ENCODE measurements around the gene GRM2. TPM values are rescaled to one million over a fixed set of nuclear protein-coding genes. Genes with fewer than 3 reads are reported as not detected.

Gene GRM2
- total RNA-seq, 2 donors from 2014 or later = 3.9 to 7.4 TPM

DNA sequence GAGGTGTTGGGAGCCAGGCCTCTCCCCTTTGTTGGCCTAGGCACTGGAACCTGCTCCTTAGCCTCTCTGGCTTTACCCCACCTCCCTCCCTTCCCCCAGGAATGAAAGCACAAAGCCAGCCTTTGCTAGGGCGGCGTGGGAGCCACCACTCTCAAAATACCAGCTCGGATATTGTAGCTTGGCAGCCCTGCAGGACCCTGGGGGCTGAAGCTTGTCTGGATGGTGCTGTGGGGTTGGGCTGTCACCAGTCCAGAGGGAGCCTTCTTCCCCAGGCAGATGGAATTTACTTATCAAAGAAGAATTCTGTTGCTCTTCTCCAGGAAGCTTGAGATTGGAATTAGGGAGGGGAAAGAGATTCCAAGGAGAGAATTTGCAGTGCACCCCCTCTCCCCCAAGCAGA is 14.9 kb upstream of the GRM2 start:
- Mint-ChIP-seq H3K4me1 (no peaks in the 10 kb centered on the region), H3K27me3 (ENCODE audit: insufficient read depth) (no peaks in the 10 kb centered on the region), H3K36me3 (ENCODE audit: low read depth) (peaks cover 15% of the 10 kb centered on the region), H3K4me3 (no peak overlapping the region), H3K27ac (no peak overlapping the region), H3K9me3 (no peaks in the 10 kb centered on the region)
- no peaks in the 10 kb centered on the region for H3K4me1 ChIP-seq (ENCODE audit: control insufficient read depth, insufficient read depth, low read length)
- H3K36me3 ChIP-seq (ENCODE audit: control insufficient read depth, insufficient read depth, low read length) = peaks cover 6% of the 10 kb centered on the region
- WGBS, 2 experiments (ENCODE audit: insufficient coverage in 1 of 2, insufficient read length in 1 of 2) = 85% methylated on average over 3 of the region's 3 CpGs; no CpG with 5 or more reads in 1 of the 2 experiments
- no peak overlapping the region for H3K9ac ChIP-seq (ENCODE audit: extremely low read depth, low read length, poor library complexity, severe bottlenecking)
- TF ChIP-seq, protein P1, sequence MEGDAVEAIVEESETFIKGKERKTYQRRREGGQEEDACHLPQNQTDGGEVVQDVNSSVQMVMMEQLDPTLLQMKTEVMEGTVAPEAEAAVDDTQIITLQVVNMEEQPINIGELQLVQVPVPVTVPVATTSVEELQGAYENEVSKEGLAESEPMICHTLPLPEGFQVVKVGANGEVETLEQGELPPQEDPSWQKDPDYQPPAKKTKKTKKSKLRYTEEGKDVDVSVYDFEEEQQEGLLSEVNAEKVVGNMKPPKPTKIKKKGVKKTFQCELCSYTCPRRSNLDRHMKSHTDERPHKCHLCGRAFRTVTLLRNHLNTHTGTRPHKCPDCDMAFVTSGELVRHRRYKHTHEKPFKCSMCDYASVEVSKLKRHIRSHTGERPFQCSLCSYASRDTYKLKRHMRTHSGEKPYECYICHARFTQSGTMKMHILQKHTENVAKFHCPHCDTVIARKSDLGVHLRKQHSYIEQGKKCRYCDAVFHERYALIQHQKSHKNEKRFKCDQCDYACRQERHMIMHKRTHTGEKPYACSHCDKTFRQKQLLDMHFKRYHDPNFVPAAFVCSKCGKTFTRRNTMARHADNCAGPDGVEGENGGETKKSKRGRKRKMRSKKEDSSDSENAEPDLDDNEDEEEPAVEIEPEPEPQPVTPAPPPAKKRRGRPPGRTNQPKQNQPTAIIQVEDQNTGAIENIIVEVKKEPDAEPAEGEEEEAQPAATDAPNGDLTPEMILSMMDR (conservative IDR thresholded peaks at IDR 0.05) = no peak
- H3K4me3 ChIP-seq (ENCODE audit: low read length) = no peak overlapping the region
- H3K27ac ChIP-seq (ENCODE audit: low read depth, low read length) = no peak overlapping the region
- H3K9me3 ChIP-seq (ENCODE audit: control insufficient read depth, low read length) = no peaks in the 10 kb centered on the region
- no peak for DNase-seq
- no peaks in the 10 kb centered on the region for H3K27me3 ChIP-seq (ENCODE audit: control insufficient read depth, insufficient read depth, low read length, poor library complexity, severe bottlenecking)

DNA sequence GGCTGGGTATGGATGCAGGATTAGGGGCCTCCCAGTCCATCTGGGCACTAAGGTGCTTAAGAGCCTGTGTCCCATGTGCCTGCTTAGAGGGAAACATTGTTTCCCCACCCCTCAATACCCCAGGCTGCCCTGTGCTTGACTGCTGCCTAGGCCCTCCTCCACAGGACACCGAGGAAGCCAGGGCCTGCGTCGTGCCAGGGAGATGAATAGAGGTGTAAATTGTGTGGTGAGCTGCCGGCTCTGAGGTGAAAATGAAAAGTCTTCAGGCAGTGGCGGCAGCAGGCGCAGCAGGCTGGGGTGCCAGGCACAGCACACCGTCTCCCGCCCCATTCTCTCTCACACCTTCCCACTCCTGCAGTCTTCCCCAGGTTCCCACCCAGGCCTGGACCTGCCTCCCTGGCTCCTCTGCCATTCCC is 13.9 kb upstream of the GRM2 start:
- H3K27me3 Mint-ChIP-seq (ENCODE audit: insufficient read depth) = no peaks in the 10 kb centered on the region
- Histone ChIP-seq H3K4me1 (ENCODE audit: control insufficient read depth, insufficient read depth, low read length) (no peaks in the 10 kb centered on the region), H3K9me3 (ENCODE audit: control insufficient read depth, low read length) (no peaks in the 10 kb centered on the region)

DNA sequence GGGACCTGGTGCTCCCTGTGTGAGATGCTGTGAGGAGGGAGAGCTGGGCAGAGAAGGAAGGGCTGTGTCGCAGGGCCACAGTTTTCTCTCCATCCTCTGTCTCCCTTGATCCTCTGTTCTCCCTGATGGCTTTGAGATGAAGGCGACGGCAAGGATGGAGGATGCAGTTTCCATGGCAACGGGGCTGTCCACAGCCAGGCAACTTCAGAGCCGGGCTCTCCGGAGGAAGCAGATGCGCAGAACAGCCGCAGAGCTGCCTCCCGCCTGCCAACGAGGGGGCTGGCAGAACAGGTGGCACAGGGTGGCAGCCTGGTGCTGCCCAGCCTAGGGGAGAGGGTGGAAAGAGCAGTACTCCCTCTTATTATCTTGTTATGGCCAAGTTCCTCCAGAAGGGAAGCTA is 9.9 kb upstream of the GRM2 start:
- Mint-ChIP-seq H3K9me3 (no peaks in the 10 kb centered on the region), H3K4me3 (no peak overlapping the region), H3K36me3 (ENCODE audit: low read depth) (peaks cover 8% of the 10 kb centered on the region), H3K27ac (no peak overlapping the region), H3K4me1 (no peaks in the 10 kb centered on the region), H3K27me3 (ENCODE audit: insufficient read depth) (no peaks in the 10 kb centered on the region)
- no peaks in the 10 kb centered on the region for H3K9me3 ChIP-seq (ENCODE audit: control insufficient read depth, low read length)
- no peaks in the 10 kb centered on the region for H3K36me3 ChIP-seq (ENCODE audit: control insufficient read depth, insufficient read depth, low read length)
- H3K27ac ChIP-seq (ENCODE audit: low read depth, low read length) = no peak overlapping the region
- TF ChIP-seq, protein P1 (conservative IDR thresholded peaks at IDR 0.05) = no peak
- 92 to 96% methylated on average over 4 to 10 of the region's 10 CpGs for WGBS, 2 experiments (ENCODE audit: insufficient coverage in 1 of 2, insufficient read length in 1 of 2)
- H3K27me3 ChIP-seq (ENCODE audit: control insufficient read depth, insufficient read depth, low read length, poor library complexity, severe bottlenecking) = no peaks in the 10 kb centered on the region
- H3K4me3 ChIP-seq (ENCODE audit: low read length) = no peak overlapping the region
- DNase-seq = no peak
- H3K4me1 ChIP-seq (ENCODE audit: control insufficient read depth, insufficient read depth, low read length) = no peaks in the 10 kb centered on the region
- H3K9ac ChIP-seq (ENCODE audit: extremely low read depth, low read length, poor library complexity, severe bottlenecking) = no peak overlapping the region

More for the DNA sequence above, 13.9 kb upstream of the GRM2 start:
- Histone ChIP-seq H3K36me3 (ENCODE audit: control insufficient read depth, insufficient read depth, low read length) (peaks cover 6% of the 10 kb centered on the region), H3K9ac (ENCODE audit: extremely low read depth, low read length, poor library complexity, severe bottlenecking) (no peak overlapping the region), H3K4me3 (ENCODE audit: low read length) (no peak overlapping the region), H3K27me3 (ENCODE audit: control insufficient read depth, insufficient read depth, low read length, poor library complexity, severe bottlenecking) (no peaks in the 10 kb centered on the region), H3K27ac (ENCODE audit: low read depth, low read length) (no peak overlapping the region)
- Mint-ChIP-seq H3K4me3 (no peak overlapping the region), H3K9me3 (no peaks in the 10 kb centered on the region), H3K27ac (no peak overlapping the region), H3K4me1 (no peaks in the 10 kb centered on the region), H3K36me3 (ENCODE audit: low read depth) (peaks cover 12% of the 10 kb centered on the region)
- no peak for DNase-seq
- WGBS, 2 experiments (ENCODE audit: insufficient coverage in 1 of 2, insufficient read length in 1 of 2) = 90% methylated on average over 8 of the region's 8 CpGs; no CpG with 5 or more reads in 1 of the 2 experiments
- TF ChIP-seq, protein P1 (conservative IDR thresholded peaks at IDR 0.05) = no peak

Data from endodermal cell (in vitro differentiated cells).